Neural progenitor cell (in vitro differentiated cells): ENCODE data around the gene NRROS.
"Not testable (repeated sequence)": the region's sequence is repeated elsewhere in the genome, so short reads cannot be mapped to it uniquely, and the experiment has no call there.

Source experiments
- CTCF ChIP-seq: fragments of 200-600 bp; sonication (generic); IDR thresholded peaks from 2 replicates; pipeline ENCODE4 v1.5.1; 2017; ENCODE audit warnings: antibody characterized with exemption, mild to moderate bottlenecking
- EZH2 ChIP-seq: fragments of 200-600 bp; sonication (generic); IDR thresholded peaks from 2 replicates; pipeline ENCODE4 v1.6.1; 2017; ENCODE audit warnings: antibody characterized with exemption, mild to moderate bottlenecking, moderate library complexity
- EZH2phosphoT487 ChIP-seq: fragments of 200-600 bp; sonication (generic); IDR thresholded peaks from 2 replicates; pipeline ENCODE4 v1.6.1; 2017; ENCODE audit warnings: antibody characterized with exemption

DNA sequence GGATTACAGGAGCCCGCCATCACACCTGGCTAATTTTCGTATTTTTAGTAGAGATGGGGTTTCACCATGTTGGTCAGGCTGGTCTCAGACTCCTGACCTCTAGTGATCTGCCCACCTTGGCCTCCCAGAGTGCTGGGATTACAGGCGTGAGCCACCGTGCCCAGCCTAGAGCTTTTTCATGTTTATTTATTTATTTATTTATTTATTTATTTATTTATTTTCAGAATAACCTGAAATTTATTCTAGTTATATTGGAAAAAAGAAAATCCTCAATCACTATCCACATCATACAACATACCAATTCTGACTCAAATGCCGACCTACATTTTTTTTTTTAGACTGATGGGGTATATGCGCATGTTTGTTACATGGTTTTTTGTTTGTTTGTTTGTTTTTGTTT lies 24.3 kb upstream of the NRROS start:
- TF ChIP-seq CTCF, EZH2, EZH2phosphoT487: not testable (repeated sequence)
